Astrocyte (in vitro differentiated cells and primary cell): ENCODE measurements around the gene FSTL5. TPM values are rescaled to one million over a fixed set of nuclear protein-coding genes. Genes with fewer than 3 reads are reported as not detected.
A peak's percentile ranks its signal among the peaks of the same experiment; 100 is the strongest.

Source experiments
- DNase-seq: peaks from one replicate; pipeline ENCODE4 v3.0.0-alpha.2; 2010; ENCODE audit warnings: low read depth
- FAIRE-seq: peaks from 2 replicates; lab custom pipeline; 2011; peaks lifted over from hg19 to GRCh38; lab: Jason Lieb, UNC
- H2AFZ ChIP-seq: 2 replicates; pipeline ENCODE4 v1.6.0; 2012; ENCODE audit warnings: low read depth, low read length, inconsistent platforms
- H3K27ac ChIP-seq: 2 replicates; pipeline ENCODE4 v1.5.1; 2011; ENCODE audit warnings: low read depth, low read length, inconsistent platforms
- H3K27me3 ChIP-seq: 2 replicates; pipeline ENCODE4 v1.6.0; 2011; ENCODE audit warnings: low read length, inconsistent platforms; ENCODE audit not compliant: insufficient read depth
- H3K36me3 ChIP-seq: 2 replicates; pipeline ENCODE4 v1.5.1; 2011; ENCODE audit warnings: low read length, inconsistent platforms; ENCODE audit not compliant: insufficient read depth
- H3K4me1 ChIP-seq: 2 replicates; pipeline ENCODE4 v1.5.1; 2011; ENCODE audit warnings: low read length, inconsistent platforms; ENCODE audit not compliant: insufficient read depth
- H3K4me2 ChIP-seq: 2 replicates; pipeline ENCODE4 v1.6.0; 2012; ENCODE audit warnings: low read length, inconsistent platforms
- H3K4me3 ChIP-seq: 2 replicates; pipeline ENCODE4 v1.5.1; 2011; ENCODE audit warnings: low read depth, mild to moderate bottlenecking, low read length, inconsistent platforms; ENCODE audit not compliant: insufficient read depth
- H3K79me2 ChIP-seq: 2 replicates; pipeline ENCODE4 v1.6.0; 2012; ENCODE audit warnings: mild to moderate bottlenecking, low read length, inconsistent platforms; ENCODE audit not compliant: insufficient read depth
- H3K9ac ChIP-seq: 2 replicates; pipeline ENCODE4 v1.6.0; 2012; ENCODE audit warnings: mild to moderate bottlenecking, low read length, inconsistent platforms
- H3K9me3 ChIP-seq: 2 replicates; pipeline ENCODE4 v1.5.1; 2012; ENCODE audit warnings: low read depth, mild to moderate bottlenecking, low read length, inconsistent platforms; ENCODE audit not compliant: insufficient read depth
- H4K20me1 ChIP-seq: 2 replicates; pipeline ENCODE4 v1.6.0; 2012; ENCODE audit warnings: low read length, inconsistent platforms; ENCODE audit not compliant: insufficient read depth
- H3K27ac Mint-ChIP-seq: one replicate; pipeline ENCODE4 v1.8.0; 2021; ENCODE audit warnings: mild to moderate bottlenecking, mixed read lengths; ENCODE audit not compliant: unreplicated experiment
- H3K27me3 Mint-ChIP-seq: one replicate; pipeline ENCODE4 v1.8.0; 2021; ENCODE audit warnings: low read depth, mixed read lengths; ENCODE audit not compliant: unreplicated experiment
- H3K36me3 Mint-ChIP-seq: one replicate; pipeline ENCODE4 v1.8.0; 2021; ENCODE audit warnings: low read depth, mixed read lengths; ENCODE audit not compliant: unreplicated experiment
- H3K4me1 Mint-ChIP-seq: one replicate; pipeline ENCODE4 v1.8.0; 2021; ENCODE audit warnings: low read depth, mixed read lengths; ENCODE audit not compliant: unreplicated experiment
- H3K4me3 Mint-ChIP-seq: one replicate; pipeline ENCODE4 v1.8.0; 2021; ENCODE audit warnings: mild to moderate bottlenecking, moderate library complexity, mixed read lengths; ENCODE audit not compliant: unreplicated experiment
- H3K9me3 Mint-ChIP-seq: one replicate; pipeline ENCODE4 v1.8.0; 2021; ENCODE audit warnings: mild to moderate bottlenecking, mixed read lengths; ENCODE audit not compliant: unreplicated experiment
- CTCF ChIP-seq: IDR thresholded peaks from 2 replicates; pipeline ENCODE4 v1.5.1; 2011; ENCODE audit warnings: low read depth, mild to moderate bottlenecking, inconsistent platforms, low read length, moderate library complexity; ENCODE audit not compliant: insufficient read depth
- EZH2 ChIP-seq: IDR thresholded peaks from 2 replicates; pipeline ENCODE4 v1.6.1; 2012; ENCODE audit warnings: mild to moderate bottlenecking, low read length, inconsistent platforms; ENCODE audit not compliant: insufficient read depth
- total RNA-seq: library from RNA; stranded (reverse); gene quantifications from 2 replicates; pipeline ENCODE4 v1.2.1, GENCODE V29; 2021

The FSTL5 gene
- total RNA-seq, 1 donor from 2014 or later, result 0.43 TPM

GRCh38 chr4:162102713-162103112 lies 61.1 kb downstream of the FSTL5 start:
- Mint-ChIP-seq H3K27ac (no peak overlapping the region), H3K4me1 (no peaks in the 10 kb centered on the region), H3K36me3 (no peaks in the 10 kb centered on the region), H3K4me3 (no peak overlapping the region), H3K9me3 (peaks cover 3% of the 10 kb centered on the region), H3K27me3 (no peaks in the 10 kb centered on the region)
- Histone ChIP-seq H3K27me3 (no peaks in the 10 kb centered on the region), H4K20me1 (no peaks in the 10 kb centered on the region), H3K79me2 (no peaks in the 10 kb centered on the region), H3K9ac (no peak overlapping the region), H3K4me3 (no peak overlapping the region), H3K36me3 (no peaks in the 10 kb centered on the region), H3K4me2 (no peak overlapping the region), H3K4me1 (no peaks in the 10 kb centered on the region), H3K9me3 (no peaks in the 10 kb centered on the region), H2AFZ (no peak overlapping the region), H3K27ac (no peak overlapping the region)
- no peak for DNase-seq
- TF ChIP-seq EZH2, result no peak
- TF ChIP-seq CTCF, result no peak
- FAIRE-seq, result no peak

- Histone ChIP-seq H3K9ac (no peak overlapping the region), H3K27ac (no peak overlapping the region), H3K4me1 (no peaks in the 10 kb centered on the region), H3K4me3 (no peak overlapping the region), H3K27me3 (no peaks in the 10 kb centered on the region), H3K4me2 (no peak overlapping the region), H3K79me2 (no peaks in the 10 kb centered on the region), H4K20me1 (no peaks in the 10 kb centered on the region), H3K36me3 (no peaks in the 10 kb centered on the region), H3K9me3 (no peaks in the 10 kb centered on the region), H2AFZ (no peak overlapping the region)
- no peaks in the 10 kb centered on the region for H3K4me1 Mint-ChIP-seq
- peaks cover 3% of the 10 kb centered on the region for H3K9me3 Mint-ChIP-seq
- H3K27ac Mint-ChIP-seq, result no peak overlapping the region
- DNase-seq, result no peak
- H3K36me3 Mint-ChIP-seq, result no peaks in the 10 kb centered on the region
- H3K4me3 Mint-ChIP-seq, result no peak overlapping the region
- TF ChIP-seq EZH2 (no peak), CTCF (no peak)
- no peak for FAIRE-seq
- H3K27me3 Mint-ChIP-seq, result no peaks in the 10 kb centered on the region
Observed at GRCh38 chr4:162101337-162101736, 62.5 kb downstream of the FSTL5 start.

- FAIRE-seq, result no peak
- no peaks in the 10 kb centered on the region for H3K36me3 Mint-ChIP-seq
- DNase-seq, result peak; percentile 29
- H3K27me3 Mint-ChIP-seq, result no peaks in the 10 kb centered on the region
- no peak overlapping the region for H3K27ac Mint-ChIP-seq
- no peaks in the 10 kb centered on the region for H3K9me3 Mint-ChIP-seq
- Histone ChIP-seq H4K20me1 (no peaks in the 10 kb centered on the region), H3K9ac (no peak overlapping the region), H2AFZ (no peak overlapping the region), H3K36me3 (no peaks in the 10 kb centered on the region), H3K79me2 (no peaks in the 10 kb centered on the region), H3K4me1 (no peaks in the 10 kb centered on the region), H3K27ac (no peak overlapping the region), H3K4me2 (no peak overlapping the region), H3K27me3 (no peaks in the 10 kb centered on the region), H3K9me3 (no peaks in the 10 kb centered on the region), H3K4me3 (no peak overlapping the region)
- H3K4me1 Mint-ChIP-seq, result peaks cover 13% of the 10 kb centered on the region
- TF ChIP-seq EZH2 (no peak), CTCF (no peak)
- no peak overlapping the region for H3K4me3 Mint-ChIP-seq
Observed at GRCh38 chr4:162075726-162076125, 88.1 kb downstream of the FSTL5 start.
